ENCODE measurements around the gene ATG12. TPM values are rescaled to one million over a fixed set of nuclear protein-coding genes. Genes with fewer than 3 reads are reported as not detected.

ATG12 gene
- total RNA-seq, 1 donor from 2014 or later: 73.9 TPM

- POLR2A ChIA-PET: interaction anchor here (0.8 kb wide), 1 partner anchor 299 kb away, joined by 4 read pairs; the partner anchor contains the start of gene FEM1C
- Mint-ChIP-seq H3K27ac (peak overlapping the region; percentile 89), H3K36me3 (ENCODE audit: low read depth) (peaks cover 11% of the 10 kb centered on the region), H3K27me3 (no peaks in the 10 kb centered on the region), H3K4me3 (peak overlapping the region; percentile 98), H3K4me1 (peaks cover 64% of the 10 kb centered on the region), H3K9me3 (no peaks in the 10 kb centered on the region)
- DNase-seq (no peak), ATAC-seq (ENCODE audit: low read depth) (no peak)
- intact Hi-C loops (cut with micrococcal nuclease): loop anchor here (5.0 kb wide), 2 partner anchors 546 to 734 kb away; partner anchors contain the start of gene CCDC112
- TF ChIP-seq CTCF (IDR thresholded peaks at IDR 0.05): no peak
- CTCF ChIA-PET: interaction anchor here (1.3 kb wide), 1 partner anchor 208 kb away, joined by 5 read pairs; no protein-coding TSS in a partner anchor
These were observed 1.6 kb upstream of the ATG12 start for GRCh38 chr5:115842952-115843351.

GRCh38 chr5:115842089-115842935 lies 947 bp upstream of the ATG12 start:
- Mint-ChIP-seq H3K36me3 (ENCODE audit: low read depth) (peaks cover 16% of the 10 kb centered on the region), H3K27ac (peak overlapping the region; percentile 89), H3K27me3 (no peaks in the 10 kb centered on the region), H3K9me3 (no peaks in the 10 kb centered on the region), H3K4me3 (peak overlapping the region; percentile 98), H3K4me1 (peaks cover 67% of the 10 kb centered on the region)
- ChIA-PET POLR2A (interaction anchor here (0.8 to 2.1 kb wide), 8 partner anchors 11 to 580 kb away, joined by 3 to 10 read pairs (median 6); partner anchors contain the start of genes COMMD10, FEM1C and PGGT1B), CTCF (interaction anchor here (0.7 to 1.3 kb wide), 2 partner anchors 207 to 533 kb away, joined by 3 to 5 read pairs; no protein-coding TSS in a partner anchor)
- peak; percentile 34 for ATAC-seq (ENCODE audit: low read depth)
- intact Hi-C loops (cut with micrococcal nuclease): loop anchor here (5.0 kb wide), 2 partner anchors 545 to 735 kb away; partner anchors contain the start of gene CCDC112
- DNase-seq: no peak
- TF ChIP-seq CTCF (IDR thresholded peaks at IDR 0.05): no peak

DNA sequence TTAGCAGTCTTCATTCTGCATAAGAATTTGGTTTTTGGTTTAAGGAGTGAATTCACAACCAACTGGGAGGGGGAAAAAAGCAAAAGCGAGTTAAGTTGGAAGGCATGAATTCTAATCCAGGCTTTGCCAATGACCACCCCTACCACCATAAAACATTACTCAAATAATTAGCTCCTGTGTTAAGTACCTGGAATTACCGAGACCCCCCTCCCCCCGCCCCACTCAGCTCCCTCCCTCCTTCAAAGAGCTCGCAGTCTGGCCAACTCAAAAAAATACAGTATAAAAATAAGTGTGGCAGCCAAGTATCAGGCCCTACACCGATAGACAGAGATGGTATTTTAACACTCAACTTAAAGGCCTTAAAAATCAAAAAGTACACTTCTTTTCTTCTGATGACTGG lies 492 bp downstream of the ATG12 start:
- H3K9me3 Mint-ChIP-seq: no peaks in the 10 kb centered on the region
- peak overlapping the region; percentile 98 for H3K4me3 Mint-ChIP-seq
- peaks cover 28% of the 10 kb centered on the region for H3K36me3 Mint-ChIP-seq (ENCODE audit: low read depth)
- no peak for TF ChIP-seq CTCF (IDR thresholded peaks at IDR 0.05)
- ChIA-PET POLR2A (interaction anchor here (1.0 to 2.5 kb wide), 10 partner anchors 10 to 579 kb away, joined by 3 to 14 read pairs (median 7); partner anchors contain the start of genes COMMD10, FEM1C, PGGT1B and TICAM2), CTCF (interaction anchor here (1.5 to 2.7 kb wide), 3 partner anchors 9 to 214 kb away, joined by 4 to 15 read pairs (median 6); no protein-coding TSS in a partner anchor)
- intact Hi-C loops (cut with micrococcal nuclease): loop anchor here (1.0 to 5.0 kb wide), 10 partner anchors 215 to 736 kb away; partner anchors contain the start of genes CCDC112, COMMD10, FEM1C and PGGT1B
- peaks cover 67% of the 10 kb centered on the region for H3K4me1 Mint-ChIP-seq
- H3K27ac Mint-ChIP-seq: peak overlapping the region; percentile 100
- H3K27me3 Mint-ChIP-seq: no peaks in the 10 kb centered on the region
- no peak for ATAC-seq (ENCODE audit: low read depth)
- DNase-seq: no peak

DNA sequence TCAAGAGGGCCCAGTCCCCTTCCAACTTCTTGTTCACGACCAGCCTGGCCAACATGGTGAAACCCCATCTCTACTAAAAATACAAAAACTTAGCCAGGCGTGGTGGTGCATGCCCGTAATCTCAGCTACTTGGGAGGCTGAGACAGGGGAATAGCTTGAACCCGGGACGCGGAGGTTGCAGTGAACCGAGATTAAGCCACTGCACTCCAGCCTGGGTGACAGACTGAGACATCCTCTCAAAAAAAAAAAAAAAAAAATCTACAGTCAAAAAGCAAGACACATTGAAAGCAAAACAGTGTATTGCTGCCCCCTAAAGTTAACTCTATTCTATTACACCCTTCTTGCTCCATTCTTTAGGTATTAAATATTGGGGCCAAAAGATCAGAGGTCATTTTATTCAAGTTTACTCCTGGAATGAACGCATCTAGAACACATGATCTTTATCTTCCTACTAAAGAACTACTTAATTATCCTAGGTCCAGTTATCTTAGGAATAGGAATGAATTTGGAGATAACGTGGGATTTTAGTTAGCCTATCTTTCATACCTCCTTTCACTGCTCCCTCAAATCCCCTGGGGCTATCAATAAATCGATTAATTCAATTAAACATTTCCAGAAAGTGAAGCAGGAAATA lies 2.4 kb downstream of the ATG12 start:
- peaks cover 50% of the 10 kb centered on the region for H3K4me1 Mint-ChIP-seq
- peak; percentile 11 for ATAC-seq (ENCODE audit: low read depth)

More for the DNA sequence above, 2.4 kb downstream of the ATG12 start:
- Mint-ChIP-seq H3K27ac (peak overlapping the region; percentile 12), H3K27me3 (no peaks in the 10 kb centered on the region), H3K9me3 (no peaks in the 10 kb centered on the region), H3K36me3 (ENCODE audit: low read depth) (peaks cover 47% of the 10 kb centered on the region), H3K4me3 (peak overlapping the region; percentile 98)
- DNase-seq: no peak
- intact Hi-C loops (cut with micrococcal nuclease): loop anchor here (1.0 to 2.0 kb wide), 4 partner anchors 8 to 740 kb away; no protein-coding TSS in a partner anchor
- ChIA-PET CTCF (interaction anchor here (0.7 to 2.7 kb wide), 7 partner anchors 7 to 529 kb away, joined by 3 to 15 read pairs (median 4); no protein-coding TSS in a partner anchor), POLR2A (interaction anchor here (0.6 to 2.5 kb wide), 7 partner anchors 132 to 743 kb away, joined by 3 to 14 read pairs (median 4); partner anchors contain the start of genes TICAM2 and TMED7)
- TF ChIP-seq CTCF (IDR thresholded peaks at IDR 0.05): no peak
